NCI-H748 (cell line): ENCODE results near the gene CDK6.

Experiments
- DNase-seq: peaks from one replicate; lab custom pipeline; 2025; ENCODE audit not compliant: unreplicated experiment; lab: John Stamatoyannopoulos, UW

The CDK6 gene

DNA sequence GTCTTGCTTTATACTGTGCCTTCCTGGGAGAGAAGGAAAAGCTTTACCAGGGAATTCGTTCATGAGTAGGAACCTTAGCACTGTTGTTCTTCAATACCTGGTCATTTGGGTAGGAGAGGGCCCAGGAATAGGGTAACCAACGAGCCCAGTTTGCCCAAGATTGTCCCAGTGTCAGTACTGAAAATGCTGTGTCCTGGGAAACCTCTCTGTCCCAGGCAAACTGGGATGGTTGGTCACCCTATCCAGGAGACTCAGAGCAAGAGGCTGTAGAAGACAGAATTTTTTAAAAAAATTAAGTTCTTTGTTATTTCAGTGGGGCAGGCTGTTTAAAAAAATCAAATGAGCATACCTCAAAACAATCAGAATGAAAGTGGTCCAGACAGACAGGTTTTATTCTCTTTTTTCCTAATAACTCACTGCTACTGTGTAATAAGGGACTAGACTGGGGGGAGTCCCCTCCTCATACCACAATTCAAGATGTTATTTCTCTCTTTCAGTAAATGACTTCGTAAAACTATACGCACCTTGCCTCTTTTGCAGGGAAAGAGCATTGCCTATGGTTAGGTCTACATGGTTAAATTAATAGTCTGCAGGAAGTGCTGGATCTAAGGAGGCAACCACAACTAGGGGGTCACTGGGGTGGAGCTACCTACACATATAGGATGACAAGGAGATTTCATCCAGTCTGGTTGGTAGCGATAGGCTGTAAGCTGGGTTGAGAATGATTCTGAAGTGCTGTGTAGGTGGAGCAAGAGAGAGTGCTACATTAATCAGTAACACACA lies 205.1 kb downstream of the CDK6 start:
- DNase-seq: no peak

DNA sequence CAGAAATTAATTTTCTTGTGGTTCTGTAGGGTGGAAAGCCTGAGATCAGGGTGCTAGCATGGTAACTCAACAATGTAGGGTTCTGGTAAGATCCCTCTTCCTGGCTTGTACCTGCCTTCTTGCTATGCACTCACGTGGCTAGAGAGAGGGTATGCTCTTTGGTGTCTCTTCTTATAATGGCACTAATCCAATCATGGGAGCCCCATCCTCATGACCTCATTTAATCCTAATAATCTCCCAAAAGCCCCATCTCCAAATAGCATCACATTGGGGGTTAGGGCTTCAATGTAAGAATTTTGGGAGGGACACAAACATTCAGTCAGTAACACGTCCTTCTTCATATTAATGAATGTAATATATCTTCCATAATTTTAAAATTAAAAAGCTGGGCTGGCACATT lies 206.6 kb downstream of the CDK6 start:
- no peak for DNase-seq

DNA sequence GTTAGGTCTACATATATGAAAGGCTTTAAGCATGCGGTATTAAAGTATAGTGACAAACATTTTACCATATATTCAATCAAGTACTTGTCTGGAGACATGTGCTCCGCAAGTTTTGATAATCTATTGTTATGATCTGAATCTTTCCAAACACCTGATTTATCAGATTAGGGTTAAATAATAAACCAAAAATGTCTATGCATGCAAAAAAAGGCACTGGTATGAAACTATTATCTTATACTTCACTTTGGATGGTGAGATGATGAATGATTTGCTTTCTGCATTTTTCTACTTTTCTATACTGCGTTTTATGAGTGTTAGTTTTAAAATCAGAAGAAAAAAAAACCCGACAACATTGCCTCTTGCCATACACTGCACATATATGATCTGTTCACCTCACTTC lies 208.4 kb downstream of the CDK6 start:
- no peak for DNase-seq

DNA sequence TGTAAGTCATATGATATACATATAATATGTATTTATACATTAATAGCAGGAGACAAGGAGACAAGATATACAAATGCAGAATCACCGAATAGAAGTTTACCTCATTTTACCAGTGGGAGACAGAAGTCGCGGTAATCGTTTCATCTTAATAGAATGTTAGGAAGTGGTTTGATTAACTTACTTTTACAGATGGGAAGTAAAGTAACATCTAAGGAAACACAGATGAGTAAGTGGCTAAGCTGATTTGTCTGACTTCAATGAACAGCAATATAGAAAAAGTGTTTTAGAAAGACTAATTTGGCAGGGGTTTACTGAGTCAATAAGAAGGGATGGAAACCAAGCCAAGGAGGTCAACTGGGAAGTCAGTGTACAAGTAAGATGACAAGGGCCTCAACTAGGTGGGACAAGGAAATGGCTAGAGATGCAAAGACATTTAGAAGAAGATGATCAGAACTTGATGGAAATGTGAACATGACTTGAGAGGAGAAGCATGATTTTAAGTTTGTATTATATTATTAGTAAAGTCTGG lies 210.0 kb downstream of the CDK6 start:
- DNase-seq: no peak

DNA sequence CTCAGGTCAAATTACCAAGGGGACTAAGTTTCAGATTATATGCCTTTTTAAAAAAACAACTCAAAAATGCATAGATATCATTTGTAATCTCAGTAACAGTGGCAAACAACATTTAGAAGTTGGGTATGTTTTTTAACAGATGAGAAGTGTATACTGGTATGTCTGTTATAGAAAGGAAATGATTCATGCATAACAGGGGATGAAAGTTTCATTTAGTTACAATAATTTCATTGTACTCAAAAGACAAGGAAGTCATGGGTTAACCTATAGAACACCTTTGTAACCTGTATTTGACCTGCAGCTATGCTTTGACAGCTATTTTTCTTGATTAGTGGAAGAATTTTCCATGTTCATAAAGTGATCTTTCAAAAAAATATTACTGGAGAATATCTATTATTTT lies 210.8 kb downstream of the CDK6 start:
- no peak for DNase-seq

DNA sequence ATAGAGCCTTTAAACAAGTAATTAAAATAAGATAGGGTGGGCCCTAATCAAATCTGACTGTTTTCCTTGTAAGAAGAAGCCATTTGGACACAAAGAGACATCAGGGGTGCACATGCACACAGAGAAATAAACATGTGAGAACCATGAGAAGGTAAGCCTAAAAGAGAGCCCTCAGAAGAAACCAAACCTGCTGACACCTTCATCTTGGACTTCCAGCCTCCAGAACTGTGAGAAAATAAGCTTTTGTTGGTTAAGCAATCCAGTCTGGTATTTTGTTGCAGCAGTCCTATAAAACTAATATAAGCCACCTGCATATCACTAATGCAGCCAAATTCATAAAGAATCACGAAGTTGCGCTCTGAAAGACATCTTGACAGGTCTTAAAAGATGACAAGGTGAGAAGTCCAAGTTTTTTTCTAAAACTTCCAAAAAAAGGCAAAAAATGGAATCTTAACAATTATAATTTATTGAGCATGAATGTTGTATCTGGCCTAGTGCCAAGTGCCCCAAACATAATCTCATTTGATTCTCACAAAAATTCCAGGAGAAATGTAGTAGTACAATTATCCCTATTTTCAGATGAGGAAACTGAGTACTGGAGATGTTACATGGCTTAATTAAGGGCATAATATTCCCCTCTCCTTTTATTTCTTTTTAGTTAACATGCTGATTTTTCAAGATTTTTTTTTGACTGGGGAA lies 211.9 kb downstream of the CDK6 start:
- DNase-seq: no peak

DNA sequence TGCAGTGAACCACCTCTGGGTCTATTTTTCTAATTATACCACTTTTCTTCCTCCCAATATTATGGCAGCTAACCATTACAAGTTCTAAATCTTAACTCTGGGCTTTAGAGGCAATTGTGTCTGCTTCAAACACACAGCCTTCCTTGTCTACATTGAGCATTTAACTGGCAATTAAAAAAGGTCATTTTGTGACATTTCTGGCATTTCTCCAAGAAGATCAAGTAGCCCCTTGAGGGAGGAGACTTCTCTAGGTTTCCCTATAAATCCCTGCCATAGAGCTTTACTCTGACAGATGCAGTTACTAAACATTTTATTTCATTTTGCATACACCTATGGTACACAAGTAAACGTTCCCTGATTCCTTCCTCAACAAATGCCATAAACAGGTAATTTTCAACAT lies 212.8 kb downstream of the CDK6 start:
- no peak for DNase-seq

DNA sequence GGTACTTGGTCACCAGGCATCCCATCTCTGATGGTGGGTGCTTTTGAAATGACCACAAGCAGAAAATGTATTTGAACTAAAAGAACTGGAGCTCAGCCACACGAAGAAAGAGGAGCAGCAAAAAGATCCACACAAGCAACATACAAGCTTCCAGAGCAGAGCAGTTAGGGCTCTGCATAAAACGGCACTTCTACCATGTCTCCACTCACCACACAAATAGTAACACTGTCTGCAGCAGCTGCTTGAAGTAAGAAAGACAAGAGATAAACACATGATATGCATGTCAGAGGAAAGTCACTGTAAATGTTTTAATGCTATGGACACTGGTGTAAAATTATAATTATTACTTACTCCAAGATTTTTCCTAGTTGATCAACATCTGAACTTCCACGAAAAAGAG lies 213.7 kb downstream of the CDK6 start:
- DNase-seq: no peak

DNA sequence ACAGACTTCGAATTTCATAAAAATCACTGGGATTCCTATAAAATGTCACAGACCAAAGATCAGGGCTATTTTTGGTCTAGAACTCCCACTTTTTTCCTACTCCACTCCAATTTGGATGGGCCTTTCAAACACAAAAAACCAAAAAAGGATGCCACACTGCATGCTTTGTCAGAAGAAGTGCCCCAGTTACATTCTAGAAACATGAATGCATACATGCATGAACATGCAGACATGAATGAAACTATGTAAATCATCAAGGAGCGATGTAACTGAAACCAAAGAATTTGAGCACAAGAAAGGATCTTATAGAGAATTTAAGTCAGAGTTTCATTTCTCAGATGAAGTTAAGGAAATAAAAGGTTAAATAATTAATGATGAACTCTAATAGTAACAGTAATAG lies 214.3 kb downstream of the CDK6 start:
- DNase-seq: no peak

DNA sequence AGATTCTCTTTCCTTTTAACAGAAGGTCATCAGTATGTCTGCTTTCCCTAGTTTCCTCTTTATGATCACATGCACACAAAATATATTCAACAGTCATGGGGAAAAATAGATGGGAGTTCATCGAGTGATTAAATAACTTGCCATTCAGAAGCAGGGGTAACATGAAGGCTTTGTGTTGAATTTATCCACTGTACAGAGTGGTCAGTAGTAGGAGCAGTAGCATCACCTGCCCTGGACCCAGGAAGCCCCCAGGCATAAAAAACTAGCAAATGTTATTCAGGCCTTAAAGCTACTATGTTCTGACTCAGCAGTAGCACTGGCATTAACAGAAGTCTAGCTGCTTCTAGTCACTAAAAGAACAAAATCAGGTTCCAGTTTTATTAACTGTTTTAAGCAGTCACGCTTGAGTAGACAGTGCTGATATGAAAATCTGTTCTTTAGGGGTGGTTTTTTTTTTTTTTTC lies 214.8 kb downstream of the CDK6 start:
- no peak for DNase-seq

DNA sequence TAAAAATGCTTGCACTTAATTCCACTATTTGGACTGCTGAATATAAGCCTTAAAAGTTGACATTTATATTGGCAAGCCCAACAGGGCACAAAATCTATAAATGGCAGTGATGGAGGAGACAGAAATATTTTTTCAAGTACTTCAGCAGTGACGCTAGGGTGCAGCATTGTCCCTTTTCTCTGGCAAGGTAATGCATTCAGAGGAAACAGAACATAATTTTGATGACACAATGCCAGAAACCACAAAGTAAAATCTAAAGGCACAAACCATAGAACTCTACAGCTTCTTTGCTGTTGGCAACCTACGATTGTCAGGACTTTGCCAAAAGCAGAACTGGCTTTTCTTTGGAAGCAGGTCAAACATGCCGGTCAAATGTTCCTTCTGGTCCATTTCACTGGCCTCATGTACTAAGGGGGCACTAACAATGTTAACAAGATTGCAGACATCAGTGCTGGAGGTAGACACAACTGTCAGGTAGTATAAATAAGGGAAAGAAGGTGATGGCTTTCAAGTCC lies 215.3 kb downstream of the CDK6 start:
- DNase-seq: peak; percentile 73

DNA sequence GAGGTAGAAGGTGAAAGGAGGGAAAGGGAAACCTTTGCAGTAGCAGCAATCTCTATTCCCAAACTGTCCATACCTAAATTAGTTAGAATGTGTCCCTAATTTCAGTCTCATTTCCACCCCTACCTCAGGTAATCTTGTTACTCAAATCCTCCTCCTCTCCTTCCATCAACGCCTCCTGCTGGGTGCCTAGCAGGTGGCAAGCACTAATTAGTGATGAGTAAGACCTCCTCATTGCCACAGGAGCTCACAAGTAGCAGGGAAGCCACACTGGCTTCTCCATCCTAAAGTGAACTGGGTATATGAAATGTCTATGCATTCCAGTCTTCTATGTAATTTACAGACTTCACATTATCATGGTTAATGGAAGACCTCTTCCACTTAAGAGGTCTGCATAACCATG lies 220.5 kb downstream of the CDK6 start:
- DNase-seq: no peak

DNA sequence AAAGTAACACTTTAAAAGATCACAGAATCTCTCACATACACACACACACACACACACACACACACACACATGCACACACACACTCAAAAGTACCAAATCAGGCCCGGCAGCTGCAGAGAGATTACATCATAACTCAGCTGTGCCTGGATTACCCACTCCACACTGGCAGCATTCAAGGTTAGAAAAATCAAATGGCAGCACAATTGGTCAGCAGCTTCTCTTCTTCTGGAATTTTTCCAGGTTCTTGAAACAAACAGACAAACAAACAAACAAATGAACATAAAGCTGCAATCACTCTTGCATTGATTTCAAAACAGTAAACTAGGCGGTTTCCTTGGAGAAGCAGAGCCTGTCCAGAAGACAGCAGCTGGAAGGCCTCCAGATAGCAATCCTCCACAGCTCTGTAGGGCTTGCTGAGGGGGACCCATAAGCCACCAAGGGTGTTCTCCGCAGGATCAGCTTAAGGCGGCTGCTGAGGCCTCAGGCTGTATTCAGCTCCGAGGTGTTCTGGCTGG lies 221.7 kb downstream of the CDK6 start:
- no peak for DNase-seq

DNA sequence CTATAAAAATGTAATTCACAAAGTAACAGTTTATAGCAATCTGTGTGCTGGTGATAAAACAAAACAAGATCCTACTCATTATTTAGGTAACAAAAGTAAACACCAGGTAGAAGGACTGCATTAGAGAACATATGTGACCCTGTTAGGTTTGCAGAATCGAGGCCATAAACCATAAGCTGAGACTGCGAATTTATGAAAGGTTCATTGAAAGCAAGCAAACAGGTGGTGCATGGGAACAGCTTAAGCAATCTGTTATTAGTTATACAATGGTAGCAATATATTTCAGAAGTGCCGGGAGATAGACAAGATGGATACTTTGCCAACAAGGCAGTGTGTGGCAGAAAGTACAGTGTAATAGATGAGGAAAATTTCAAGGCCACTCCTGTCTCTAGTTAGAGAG lies 222.7 kb downstream of the CDK6 start:
- no peak for DNase-seq

DNA sequence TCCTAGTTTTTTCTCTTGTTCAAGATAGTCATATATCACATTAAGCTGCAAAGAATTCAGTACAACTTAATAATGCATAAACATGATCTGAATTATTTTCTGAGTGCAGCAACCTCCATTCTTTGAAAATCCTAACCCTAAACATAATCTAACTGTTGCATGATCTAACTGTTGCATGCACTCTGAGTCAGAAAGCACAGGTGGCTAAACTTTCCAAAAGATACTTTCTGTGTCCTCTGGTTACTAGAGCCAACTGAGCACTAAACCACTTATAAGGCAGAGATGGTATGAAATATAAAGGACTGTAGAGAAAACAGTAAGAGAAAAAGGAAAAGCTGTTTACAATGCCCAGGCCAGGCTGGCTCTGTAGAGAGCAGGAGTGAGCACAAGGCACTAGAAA lies 223.2 kb downstream of the CDK6 start:
- no peak for DNase-seq

DNA sequence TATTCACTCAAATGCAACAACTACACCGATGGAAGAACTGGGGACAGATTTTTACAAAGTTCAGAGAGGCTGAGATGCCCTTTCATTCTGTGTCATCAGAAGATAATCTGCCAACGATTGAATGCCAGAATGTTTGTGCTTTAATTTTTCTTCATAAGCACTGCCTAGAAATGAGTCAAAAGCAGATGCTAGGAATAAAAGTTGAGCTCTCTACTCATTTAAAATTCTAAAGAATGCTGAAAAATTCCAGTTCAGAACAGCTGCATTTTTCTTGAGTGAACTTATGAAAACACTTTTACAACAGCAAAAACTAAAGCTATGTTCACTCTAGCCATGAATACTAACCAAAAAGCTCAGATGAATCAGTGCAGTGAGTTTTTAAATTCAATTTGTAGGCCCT lies 223.9 kb downstream of the CDK6 start:
- DNase-seq: no peak

DNA sequence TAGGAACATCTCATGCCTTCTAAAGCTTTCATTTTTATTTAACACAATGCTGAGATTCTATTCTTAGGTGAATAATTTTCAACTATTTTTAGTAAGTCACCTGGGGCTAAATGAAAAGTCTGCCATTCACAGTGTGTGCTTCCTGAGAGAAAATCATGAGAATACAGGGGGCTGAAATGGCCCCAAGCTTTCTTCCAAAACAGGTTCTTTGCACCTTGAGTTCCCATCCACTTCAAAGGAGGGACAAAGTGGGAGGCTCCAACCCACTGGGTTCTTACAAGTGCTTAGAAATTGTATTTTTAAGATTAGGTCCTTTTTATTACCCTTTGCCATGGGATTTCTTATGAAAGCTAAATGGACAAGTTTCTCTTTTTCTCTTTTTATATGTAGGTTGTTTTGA lies 224.6 kb downstream of the CDK6 start:
- DNase-seq: no peak

DNA sequence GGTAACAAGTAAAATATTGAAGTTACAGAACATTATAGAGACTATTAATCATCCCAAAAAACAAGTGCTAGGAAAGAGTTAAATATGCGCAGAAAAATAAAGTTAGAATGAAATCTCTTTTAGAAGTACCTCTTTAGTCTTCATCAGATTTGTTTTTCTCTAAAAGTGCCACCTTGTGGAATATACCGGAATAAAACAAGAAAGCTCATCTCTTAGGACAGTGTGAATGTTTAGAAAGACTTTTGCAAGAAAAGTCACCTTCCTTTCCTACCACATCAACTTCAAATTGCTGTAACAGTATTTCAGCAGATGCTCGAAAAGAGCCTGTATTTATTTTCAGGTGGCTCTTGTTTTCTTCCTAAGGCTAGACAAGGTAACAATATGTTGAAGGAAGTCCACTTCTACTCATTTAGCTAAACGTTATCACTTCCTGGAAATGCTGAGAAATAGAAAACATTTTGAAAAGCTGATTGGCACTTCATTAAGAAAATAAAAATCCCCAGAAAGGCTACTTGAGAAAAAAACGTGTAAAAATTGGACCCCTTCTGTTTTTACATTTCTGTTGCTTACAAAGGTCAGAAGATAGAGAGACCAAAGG lies 226.4 kb downstream of the CDK6 start:
- peak; percentile 32 for DNase-seq

DNA sequence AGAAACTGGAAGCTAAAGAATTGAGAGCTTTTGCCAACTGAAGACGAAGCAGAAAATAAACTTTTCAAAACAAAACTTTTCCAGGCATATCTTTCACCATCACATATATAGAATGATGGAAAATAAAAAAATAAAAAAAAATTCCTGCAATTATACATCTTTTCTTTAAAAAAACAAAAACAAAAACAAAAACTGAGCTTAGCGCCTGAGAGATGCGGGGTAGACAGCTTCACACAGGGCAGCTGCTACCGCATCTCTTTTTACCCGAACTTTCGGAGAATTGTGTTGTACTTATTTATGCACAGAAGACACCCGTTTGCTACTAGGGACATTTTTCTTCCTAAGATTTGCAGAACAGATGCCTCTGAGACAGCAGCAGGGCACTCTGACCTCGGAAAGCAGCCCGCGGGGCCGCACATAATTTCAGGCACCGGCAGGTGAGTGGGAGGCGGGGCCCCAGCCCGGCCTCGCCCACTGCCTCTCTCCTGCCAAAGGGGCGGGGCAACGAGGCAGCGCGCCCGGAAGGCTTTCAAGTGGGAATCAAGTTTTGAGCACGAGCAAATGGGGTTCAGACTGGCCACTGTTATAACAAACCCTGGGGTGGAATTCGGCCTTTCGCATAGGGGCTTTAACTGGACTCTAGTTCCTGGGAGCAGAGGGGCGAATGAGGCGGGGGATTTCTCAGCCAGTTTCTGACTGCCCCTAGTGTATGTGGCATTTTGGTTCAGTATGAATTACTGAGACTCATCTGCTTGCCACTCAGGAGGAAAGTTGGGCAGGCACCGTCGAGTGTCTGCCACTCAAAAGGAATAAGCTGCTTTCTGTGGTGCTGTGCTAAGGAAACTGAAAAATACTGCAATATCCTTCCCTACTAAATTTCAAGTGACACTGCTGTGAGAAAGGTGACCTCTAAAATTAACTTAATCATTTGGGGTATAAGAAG lies 227.7 kb downstream of the CDK6 start:
- DNase-seq: peak; percentile 78

DNA sequence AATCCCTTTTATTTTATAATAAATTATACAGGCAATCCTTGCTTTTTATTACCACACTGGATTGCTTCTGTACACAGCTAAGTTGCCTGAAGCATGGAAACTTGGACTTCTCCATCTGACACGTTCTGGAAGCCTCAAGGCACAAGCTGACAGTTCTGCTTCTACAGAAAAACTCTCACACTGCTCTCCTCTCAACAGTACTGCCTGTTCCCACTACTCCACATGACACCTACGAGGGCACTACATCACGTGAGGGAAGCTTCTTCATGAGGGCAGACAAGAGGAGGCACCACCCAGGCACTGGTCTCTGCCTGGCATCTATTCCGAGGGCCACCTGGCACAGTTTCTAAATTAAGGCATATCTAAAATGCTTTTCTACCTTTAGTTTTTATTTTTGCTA lies 229.4 kb downstream of the CDK6 start:
- DNase-seq: no peak
